NT2/D1 (cell line): ENCODE data around the gene UNC80.

Source experiments
- YY1 ChIP-seq: IDR thresholded peaks from 2 replicates; pipeline ENCODE4 v1.6.1; 2011; ENCODE audit not compliant: insufficient read length, insufficient read depth
- ZNF274 ChIP-seq: IDR thresholded peaks from 2 replicates; pipeline ENCODE4 v1.6.1; 2011; ENCODE audit warnings: mild to moderate bottlenecking, low read depth, low read length

DNA sequence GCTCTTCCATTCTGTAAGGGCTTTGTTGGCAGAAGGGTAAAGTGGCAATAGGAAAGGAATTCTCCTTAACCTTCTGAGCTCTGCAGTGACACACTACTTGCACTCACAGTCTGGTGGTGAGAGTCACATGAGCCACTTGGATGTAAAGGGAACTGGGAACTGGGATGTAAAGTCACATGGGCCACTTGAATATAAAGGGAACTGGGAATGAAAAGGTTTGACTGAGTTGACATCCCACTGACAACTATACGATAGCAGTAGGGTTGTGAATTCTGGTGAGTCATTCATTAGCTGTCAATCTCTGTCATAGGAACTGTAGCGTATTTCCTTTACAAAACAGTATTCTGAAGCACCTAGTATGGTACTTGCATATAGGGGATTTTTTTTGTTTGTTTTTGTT, 236.3 kb downstream of the UNC80 start:
- TF ChIP-seq YY1, result no peak
- no peak for TF ChIP-seq ZNF274
